SK-N-MC (cell line): ENCODE measurements around the gene CALR.
A peak's percentile ranks its signal among the peaks of the same experiment; 100 is the strongest.

Experiments
- EZH2 ChIP-seq: fragments of 200-600 bp; sonication (generic); IDR thresholded peaks from one replicate; pipeline ENCODE4 v1.6.1; 2017; ENCODE audit warnings: antibody characterized with exemption
- FOXP2 ChIP-seq: optimal IDR thresholded peaks from 2 replicates; pipeline ENCODE3; 2011; ENCODE audit warnings: mild to moderate bottlenecking, moderate library complexity; ENCODE audit not compliant: insufficient read depth; ENCODE audit errors: extremely low read length, control extremely low read depth
- POLR2AphosphoS5 ChIP-seq: IDR thresholded peaks from 2 replicates; pipeline ENCODE4 v1.6.1; 2012; ENCODE audit warnings: mild to moderate bottlenecking, low read depth, low read length, borderline replicate concordance

GRCh38 chr19:12943437-12944044 is 5.1 kb downstream of the CALR start:
- peak; percentile 22; the same call in 1 of the 2 replicates for TF ChIP-seq POLR2AphosphoS5
- TF ChIP-seq EZH2 = no peak
- no peak for TF ChIP-seq FOXP2
